ENCODE measurements around the gene TMPRSS11A. TPM values are rescaled to one million over a fixed set of nuclear protein-coding genes. Genes with fewer than 3 reads are reported as not detected.

TMPRSS11A gene
- total and polyA plus RNA-seq, 2 of the 8 experiments (the other 6 are each of a cell fraction or from before 2014, with no cell fraction given) = not detected

DNA sequence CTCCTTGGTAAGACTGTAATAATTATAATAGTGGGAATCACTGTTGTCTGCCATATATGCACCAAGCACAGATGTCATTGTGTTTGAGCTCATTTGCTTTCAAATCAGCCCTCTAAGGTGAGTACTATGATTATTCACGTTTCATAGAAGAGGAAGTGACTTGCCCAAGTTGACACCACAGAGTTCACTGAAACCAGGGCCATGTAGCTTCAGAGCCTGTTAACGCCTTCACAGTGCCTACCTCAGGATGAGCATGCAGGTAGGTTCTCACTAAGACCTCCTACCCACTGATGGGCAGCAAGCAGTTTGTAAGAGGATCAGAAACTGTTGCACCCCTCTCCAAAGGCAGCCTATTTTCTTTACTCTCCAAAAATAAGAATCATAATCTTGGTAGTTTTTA, 27.4 kb downstream of the TMPRSS11A start:
- Histone ChIP-seq H3K23ac (ENCODE audit: insufficient read length) (no peak overlapping the region), H3K4me2 (ENCODE audit: insufficient read depth in 1 of 2, low read depth in 2 of 2, low read length in 2 of 2) (no peak overlapping the region), H2BK5ac (ENCODE audit: low read depth, low read length) (no peak overlapping the region), H3K14ac (ENCODE audit: insufficient read length) (no peak overlapping the region), H3K79me1 (ENCODE audit: low read depth, low read length) (no peaks in the 10 kb centered on the region), H3K56ac (replicated peaks; ENCODE audit: insufficient read length, low read depth, low read length) (no peak overlapping the region), H3K9me3 (ENCODE audit: insufficient read depth in 2 of 2, low read depth in 1 of 2, low read length in 1 of 2) (no peaks in the 10 kb centered on the region), H3K4me3 (ENCODE audit: extremely low read depth in 1 of 4, insufficient read depth in 2 of 4, low read depth in 3 of 4, low read length in 4 of 4) (no peak overlapping the region), H2BK20ac (ENCODE audit: low read length) (no peak overlapping the region), H3K27ac (ENCODE audit: low read depth, low read length) (no peak overlapping the region), H2BK12ac (ENCODE audit: low read depth, low read length) (no peak overlapping the region), H2BK120ac (replicated peaks; ENCODE audit: low read depth, low read length) (no peak overlapping the region), H4K91ac (replicated peaks; ENCODE audit: insufficient read length, low read length) (no peak overlapping the region), H4K5ac (ENCODE audit: insufficient read length, low read depth, low read length) (no peak overlapping the region), H3K9ac (replicated peaks in 1 of 4; ENCODE audit: extremely low read depth in 1 of 4, low read depth in 3 of 4, low read length in 3 of 4) (no peak overlapping the region), H2AK5ac (ENCODE audit: low read depth, low read length) (0 out of 2 replicates have a peak overlapping the region, but pooled peaks have one; percentile 96), H3K18ac (ENCODE audit: extremely low read depth, low read length) (no peak overlapping the region), H3K23me2 (ENCODE audit: low read depth, low read length) (no peaks in the 10 kb centered on the region), H4K8ac (ENCODE audit: extremely low read depth, insufficient read depth, low read length) (no peak overlapping the region), H3K36me3 (ENCODE audit: control insufficient read depth in 2 of 4, insufficient read depth in 4 of 4, low read length in 3 of 4) (no peaks in the 10 kb centered on the region), H2BK15ac (ENCODE audit: low read length) (no peak overlapping the region), H2AFZ (ENCODE audit: low read length) (no peak overlapping the region), H3K27me3 (replicated peaks in 1 of 4; ENCODE audit: control insufficient read depth in 3 of 4, extremely low read depth in 1 of 4, insufficient read depth in 3 of 4, low read length in 3 of 4) (no peaks in the 10 kb centered on the region), H3K79me2 (ENCODE audit: control insufficient read depth in 1 of 2, insufficient read depth in 2 of 2, low read length in 2 of 2) (no peaks in the 10 kb centered on the region), H3K4me1 (replicated peaks in 1 of 4; ENCODE audit: control insufficient read depth in 3 of 4, insufficient read depth in 4 of 4, low read length in 3 of 4) (peaks cover 0 to 8% (median 0%) of the 10 kb centered on the region in 4 experiments; a peak in 2 of 7 replicates), H4K20me1 (replicated peaks in 1 of 2; ENCODE audit: control insufficient read depth in 1 of 2, insufficient read depth in 2 of 2, low read length in 2 of 2) (no peaks in the 10 kb centered on the region), H3K4ac (replicated peaks; ENCODE audit: insufficient read length, low read depth, low read length) (no peak overlapping the region)
- FAIRE-seq = no peak
- 78% methylated on average over 2 of the region's 2 CpGs; no CpG with 5 or more reads in 1 of the 2 experiments for WGBS, 2 experiments (ENCODE audit: extremely low coverage in 1 of 2, insufficient coverage in 1 of 2, insufficient read length in 1 of 2, insufficient replicate concordance in 2 of 2, low coverage in 1 of 2, low lambda C conversion rate in 2 of 2, missing lambda C conversion rate in 1 of 2)
- no peak for DNase-seq (ENCODE audit: low read depth in 1 of 2, low spot score in 2 of 2)
- TF ChIP-seq FOSL1 (IDR thresholded peaks at IDR 0.05; ENCODE audit: insufficient read depth, low read depth, low read length) (no peak), SIN3A (conservative IDR thresholded peaks at IDR 0.05 in 1 of 2, IDR thresholded peaks at IDR 0.05 in 1 of 2; ENCODE audit: low read depth in 1 of 2, low read length in 2 of 2) (no peak), EGR1 (IDR thresholded peaks at IDR 0.05; ENCODE audit: borderline replicate concordance, low read depth, low read length) (no peak), GABPA (IDR thresholded peaks at IDR 0.05; ENCODE audit: borderline replicate concordance, insufficient read depth, low read length) (no peak), EP300 (IDR thresholded peaks at IDR 0.05; ENCODE audit: borderline replicate concordance in 1 of 2, low read depth in 2 of 2, low read length in 2 of 2) (no peak), HDAC2 (IDR thresholded peaks at IDR 0.05; ENCODE audit: borderline replicate concordance in 1 of 2, low read depth in 2 of 2, low read length in 2 of 2) (no peak), ASH2L (IDR thresholded peaks at IDR 0.05; ENCODE audit: low read length) (no peak), JUN (IDR thresholded peaks at IDR 0.05; ENCODE audit: low read depth, low read length) (no peak), SP4 (IDR thresholded peaks at IDR 0.05; ENCODE audit: low read length) (no peak), SP2 (IDR thresholded peaks at IDR 0.05; ENCODE audit: low read length) (no peak), RAD21 (IDR thresholded peaks at IDR 0.05 in 1 of 2, conservative IDR thresholded peaks at IDR 0.05 in 1 of 2; ENCODE audit: low read depth in 2 of 2, low read length in 2 of 2) (no peak)
- TF ChIP-seq, protein P1, sequence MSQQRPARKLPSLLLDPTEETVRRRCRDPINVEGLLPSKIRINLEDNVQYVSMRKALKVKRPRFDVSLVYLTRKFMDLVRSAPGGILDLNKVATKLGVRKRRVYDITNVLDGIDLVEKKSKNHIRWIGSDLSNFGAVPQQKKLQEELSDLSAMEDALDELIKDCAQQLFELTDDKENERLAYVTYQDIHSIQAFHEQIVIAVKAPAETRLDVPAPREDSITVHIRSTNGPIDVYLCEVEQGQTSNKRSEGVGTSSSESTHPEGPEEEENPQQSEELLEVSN (IDR thresholded peaks at IDR 0.05) = no peak
- POLR2A ChIA-PET (ENCODE audit: partially characterized antibody) = no interaction called here
- CTCF ChIA-PET (ENCODE audit: partially characterized antibody) = interaction anchor here (1.0 to 2.5 kb wide), 3 partner anchors 16 to 24 kb away, joined by 3 to 7 read pairs (median 3); no protein-coding TSS in a partner anchor

All from H1 (cell line).